ENCODE results near the gene GABBR2. TPM values are rescaled to one million over a fixed set of nuclear protein-coding genes. Genes with fewer than 3 reads are reported as not detected.

GABBR2 gene
- total RNA-seq, 1 donor from 2014 or later: 0.24 TPM

GRCh38 chr9:98300611-98301010 lies 408.1 kb downstream of the GABBR2 start:
- TF ChIP-seq, protein P1, sequence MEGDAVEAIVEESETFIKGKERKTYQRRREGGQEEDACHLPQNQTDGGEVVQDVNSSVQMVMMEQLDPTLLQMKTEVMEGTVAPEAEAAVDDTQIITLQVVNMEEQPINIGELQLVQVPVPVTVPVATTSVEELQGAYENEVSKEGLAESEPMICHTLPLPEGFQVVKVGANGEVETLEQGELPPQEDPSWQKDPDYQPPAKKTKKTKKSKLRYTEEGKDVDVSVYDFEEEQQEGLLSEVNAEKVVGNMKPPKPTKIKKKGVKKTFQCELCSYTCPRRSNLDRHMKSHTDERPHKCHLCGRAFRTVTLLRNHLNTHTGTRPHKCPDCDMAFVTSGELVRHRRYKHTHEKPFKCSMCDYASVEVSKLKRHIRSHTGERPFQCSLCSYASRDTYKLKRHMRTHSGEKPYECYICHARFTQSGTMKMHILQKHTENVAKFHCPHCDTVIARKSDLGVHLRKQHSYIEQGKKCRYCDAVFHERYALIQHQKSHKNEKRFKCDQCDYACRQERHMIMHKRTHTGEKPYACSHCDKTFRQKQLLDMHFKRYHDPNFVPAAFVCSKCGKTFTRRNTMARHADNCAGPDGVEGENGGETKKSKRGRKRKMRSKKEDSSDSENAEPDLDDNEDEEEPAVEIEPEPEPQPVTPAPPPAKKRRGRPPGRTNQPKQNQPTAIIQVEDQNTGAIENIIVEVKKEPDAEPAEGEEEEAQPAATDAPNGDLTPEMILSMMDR (IDR thresholded peaks at IDR 0.05): no peak
- intact Hi-C loops (cut with DNase I): no loop called here
- DNase-seq: no peak
- H3K36me3 ChIP-seq: no peaks in the 10 kb centered on the region
- H3K4me1 ChIP-seq: no peaks in the 10 kb centered on the region
- H3K4me3 ChIP-seq: no peak overlapping the region
- H3K27me3 ChIP-seq (ENCODE audit: low read depth): no peaks in the 10 kb centered on the region
- H3K27ac ChIP-seq: no peak overlapping the region
- no peaks in the 10 kb centered on the region for H3K9me3 ChIP-seq
- no peak for ATAC-seq

- Histone ChIP-seq H3K4me1 (no peaks in the 10 kb centered on the region), H3K9me3 (no peaks in the 10 kb centered on the region), H3K27ac (no peak overlapping the region), H3K4me3 (no peak overlapping the region), H3K36me3 (no peaks in the 10 kb centered on the region), H3K27me3 (ENCODE audit: low read depth) (no peaks in the 10 kb centered on the region)
- DNase-seq (no peak), ATAC-seq (no peak)
- intact Hi-C loops (cut with DNase I): no loop called here
- TF ChIP-seq, protein P1 (IDR thresholded peaks at IDR 0.05): no peak
These were observed 410.3 kb downstream of the GABBR2 start for GRCh38 chr9:98298476-98298875.

- Histone ChIP-seq H3K27me3 (ENCODE audit: low read depth) (no peaks in the 10 kb centered on the region), H3K27ac (no peak overlapping the region), H3K9me3 (no peaks in the 10 kb centered on the region), H3K4me3 (no peak overlapping the region), H3K4me1 (no peaks in the 10 kb centered on the region), H3K36me3 (no peaks in the 10 kb centered on the region)
- TF ChIP-seq, protein P1 (IDR thresholded peaks at IDR 0.05): no peak
- no peak for DNase-seq
- intact Hi-C loops (cut with DNase I): no loop called here
- ATAC-seq: no peak
These were observed 412.9 kb downstream of the GABBR2 start for GRCh38 chr9:98295824-98296223.

DNA sequence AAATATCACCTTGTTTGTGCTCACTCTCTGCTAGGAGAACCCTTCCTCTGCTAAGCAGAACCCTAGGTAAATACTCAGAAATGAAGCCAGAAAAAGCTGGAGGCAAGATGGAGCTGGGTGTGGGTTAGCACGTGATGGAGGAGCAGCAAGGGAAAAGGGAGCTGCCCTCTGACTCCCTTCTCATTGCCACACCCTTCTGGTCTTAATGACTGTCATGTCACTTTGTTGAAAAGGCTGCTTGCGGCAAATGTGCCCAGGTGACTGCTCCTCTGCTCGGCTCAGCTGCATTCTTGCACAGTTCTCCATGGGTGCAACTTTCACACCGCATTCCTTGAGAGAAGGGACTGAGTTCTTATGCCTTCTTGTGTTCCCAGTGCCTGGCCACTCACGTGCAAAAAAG lies 416.9 kb downstream of the GABBR2 start:
- Histone ChIP-seq H3K4me3 (no peak overlapping the region), H3K4me1 (no peaks in the 10 kb centered on the region), H3K9me3 (no peaks in the 10 kb centered on the region), H3K36me3 (no peaks in the 10 kb centered on the region), H3K27ac (no peak overlapping the region), H3K27me3 (ENCODE audit: low read depth) (no peaks in the 10 kb centered on the region)
- ATAC-seq (no peak), DNase-seq (no peak)
- intact Hi-C loops (cut with DNase I): no loop called here
- TF ChIP-seq, protein P1 (IDR thresholded peaks at IDR 0.05): no peak

DNA sequence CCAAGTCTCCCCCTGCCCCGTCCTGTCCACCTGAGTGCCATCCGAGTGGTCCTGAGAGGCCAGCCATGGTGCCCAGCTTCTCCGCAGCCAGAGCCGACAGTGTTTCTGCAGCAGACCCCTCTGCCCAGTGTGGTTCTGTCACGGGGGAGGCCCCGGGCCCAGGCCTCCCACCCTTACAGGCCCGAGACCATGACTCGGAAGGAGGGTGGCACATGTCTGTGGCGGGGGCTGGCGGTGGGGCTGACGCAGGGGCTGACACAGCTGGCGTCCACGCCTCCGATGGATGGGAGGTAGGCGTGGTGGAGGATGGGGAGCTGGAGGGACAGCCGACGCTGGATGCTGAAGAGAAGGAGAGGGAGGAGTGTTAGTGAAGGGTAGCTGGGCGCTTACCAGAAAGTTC lies 418.3 kb downstream of the GABBR2 start:
- Histone ChIP-seq H3K4me1 (no peaks in the 10 kb centered on the region), H3K27me3 (ENCODE audit: low read depth) (no peaks in the 10 kb centered on the region), H3K9me3 (no peaks in the 10 kb centered on the region), H3K4me3 (no peak overlapping the region), H3K27ac (no peak overlapping the region), H3K36me3 (no peaks in the 10 kb centered on the region)
- ATAC-seq (no peak), DNase-seq (no peak)
- intact Hi-C loops (cut with DNase I): no loop called here
- TF ChIP-seq, protein P1 (IDR thresholded peaks at IDR 0.05): no peak

Measured in lower lobe of right lung (tissue), 2 donors.